ENCODE data around the gene ESRRA.

The ESRRA gene

GRCh38 chr11:64351136-64351631 lies 45.9 kb downstream of the ESRRA start:
- no peak overlapping the region for H3K27ac ChIP-seq
- DNase-seq (ENCODE audit: low spot score) = no peak
- H3K4me3 ChIP-seq = no peak overlapping the region
- no peak for TF ChIP-seq CTCF (IDR thresholded peaks at IDR 0.05)

- Histone ChIP-seq H3K27ac (no peak overlapping the region), H3K4me3 (no peak overlapping the region)
- DNase-seq (ENCODE audit: low spot score) = peak; percentile 70
- TF ChIP-seq CTCF (IDR thresholded peaks at IDR 0.05) = no peak
These were observed 47.0 kb downstream of the ESRRA start for GRCh38 chr11:64352099-64352994.

- no peak for TF ChIP-seq CTCF (IDR thresholded peaks at IDR 0.05)
- Histone ChIP-seq H3K27ac (no peak overlapping the region), H3K4me3 (no peak overlapping the region)
- DNase-seq (ENCODE audit: low spot score) = peak; percentile 69
These were observed 47.8 kb downstream of the ESRRA start for GRCh38 chr11:64352995-64353714.

GRCh38 chr11:64353715-64354506 lies 48.6 kb downstream of the ESRRA start:
- Histone ChIP-seq H3K4me3 (no peak overlapping the region), H3K27ac (no peak overlapping the region)
- no peak for DNase-seq (ENCODE audit: low spot score)
- no peak for TF ChIP-seq CTCF (IDR thresholded peaks at IDR 0.05)

- Histone ChIP-seq H3K4me3 (peak overlapping the region; percentile 68), H3K27ac (peak overlapping the region in 1 of 2 donors; percentile 49)
- peak; percentile 48 for TF ChIP-seq CTCF (IDR thresholded peaks at IDR 0.05)
- peak; percentile 87 for DNase-seq (ENCODE audit: low spot score)
These were observed 50.0 kb downstream of the ESRRA start for GRCh38 chr11:64355078-64355940.
